Loucy (cell line): ENCODE data around the gene TMEM181.

ENCODE experiments used
- H2AFZ ChIP-seq: fragments of 200-600 bp; sonication (generic); 2 replicates; pipeline ENCODE4 v1.6.0; 2016; ENCODE audit warnings: antibody characterized with exemption, mild to moderate bottlenecking, low read length, moderate library complexity
- H3F3A ChIP-seq: fragments of 200-600 bp; 2 replicates; pipeline ENCODE4 v1.6.0; 2016; ENCODE audit warnings: antibody characterized with exemption, low read depth, mild to moderate bottlenecking
- H3K27me3 ChIP-seq: fragments of 200-600 bp; sonication (generic); 2 replicates; pipeline ENCODE4 v1.6.1; 2014; ENCODE audit warnings: low read length, mild to moderate bottlenecking; ENCODE audit not compliant: insufficient read depth, poor library complexity, severe bottlenecking
- H3K36me3 ChIP-seq: fragments of 200-600 bp; sonication (generic); 2 replicates; pipeline ENCODE4 v1.6.1; 2016; ENCODE audit warnings: low read length; ENCODE audit not compliant: insufficient read depth
- H3K4me1 ChIP-seq: fragments of 200-600 bp; sonication (generic); 2 replicates; pipeline ENCODE4 v1.5.1; 2014; ENCODE audit warnings: low read length, mild to moderate bottlenecking; ENCODE audit not compliant: insufficient read depth, poor library complexity, severe bottlenecking
- H3K4me2 ChIP-seq: fragments of 200-600 bp; sonication (generic); 2 replicates; pipeline ENCODE4 v1.6.0; 2014; ENCODE audit warnings: antibody characterized with exemption, low read length, low read depth, mild to moderate bottlenecking; ENCODE audit not compliant: poor library complexity, severe bottlenecking
- H3K4me3 ChIP-seq: fragments of 200-600 bp; sonication (generic); 2 replicates; pipeline ENCODE4 v1.5.1; 2014; ENCODE audit warnings: low read length, mild to moderate bottlenecking, mixed read lengths; ENCODE audit not compliant: poor library complexity, severe bottlenecking
- H3K79me2 ChIP-seq: fragments of 200-600 bp; sonication (generic); 2 replicates; pipeline ENCODE4 v1.6.1; 2014; ENCODE audit warnings: low read length; ENCODE audit not compliant: insufficient read depth
- H3K9ac ChIP-seq: fragments of 200-600 bp; sonication (generic); 2 replicates; pipeline ENCODE4 v1.6.0; 2014; ENCODE audit warnings: mild to moderate bottlenecking, low read depth, low read length, moderate library complexity; ENCODE audit not compliant: poor library complexity, severe bottlenecking
- H3K9me2 ChIP-seq: fragments of 200-600 bp; sonication (generic); replicated peaks from 2 replicates; pipeline ENCODE4 v1.6.1; 2016; ENCODE audit warnings: low read depth, low read length, mixed read lengths
- H3K9me3 ChIP-seq: fragments of 200-600 bp; sonication (generic); 2 replicates; pipeline ENCODE4 v1.6.1; 2014; ENCODE audit warnings: mild to moderate bottlenecking, antibody characterized with exemption, low read length, low read depth; ENCODE audit not compliant: insufficient read depth
- H4K20me1 ChIP-seq: fragments of 200-600 bp; sonication (generic); 2 replicates; pipeline ENCODE4 v1.6.0; 2014; ENCODE audit warnings: antibody characterized with exemption, low read length, mild to moderate bottlenecking; ENCODE audit not compliant: insufficient read depth, poor library complexity, severe bottlenecking
- CTCF ChIP-seq: fragments of 200-600 bp; sonication (generic); conservative IDR thresholded peaks from 2 replicates; pipeline ENCODE4 v1.5.1; 2014; ENCODE audit warnings: mild to moderate bottlenecking, antibody characterized with exemption, low read length
- EZH2phosphoT487 ChIP-seq: fragments of 200-600 bp; IDR thresholded peaks from 2 replicates; pipeline ENCODE4 v1.6.1; 2018; ENCODE audit warnings: antibody characterized with exemption, mild to moderate bottlenecking, moderate library complexity, borderline replicate concordance

TMEM181 gene

DNA sequence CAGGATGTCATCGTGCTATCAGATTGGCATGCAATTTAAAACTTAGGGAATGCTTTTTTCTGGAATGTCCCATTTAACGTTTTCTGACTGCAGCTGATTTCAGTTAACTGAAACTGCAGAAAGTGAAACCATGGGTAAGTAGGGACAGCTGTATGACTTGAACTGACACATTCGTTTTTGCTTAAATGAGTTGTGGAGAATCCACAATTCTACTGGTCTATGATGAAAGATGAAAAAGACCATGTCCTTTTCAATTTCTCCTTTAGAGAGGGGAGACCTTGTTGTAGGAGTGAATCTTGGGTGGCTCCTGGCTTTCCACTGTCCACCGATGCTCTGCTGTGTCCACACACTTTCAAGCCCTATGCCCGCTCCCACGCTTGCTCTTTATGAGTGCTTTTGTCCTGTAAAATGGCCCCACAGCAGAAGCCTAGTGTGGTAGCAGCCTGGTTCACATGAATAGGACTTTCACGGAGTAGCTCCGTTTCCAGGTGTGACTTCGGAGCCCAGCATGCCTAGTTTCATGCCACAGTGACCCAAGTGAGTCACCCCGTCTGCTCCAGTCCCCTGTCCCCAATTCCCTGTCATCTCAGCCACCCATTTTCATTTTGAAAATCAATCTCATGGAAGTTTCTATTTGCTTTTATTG is 62.8 kb downstream of the TMEM181 start:
- Histone ChIP-seq H3K27me3 (no peaks in the 10 kb centered on the region), H3K9me2 (no peaks in the 10 kb centered on the region), H4K20me1 (no peaks in the 10 kb centered on the region), H3K9ac (no peak overlapping the region), H3K4me3 (no peak overlapping the region), H3K36me3 (peaks cover 50% of the 10 kb centered on the region; the same call in 1 of the 2 replicates), H2AFZ (no peak overlapping the region), H3K9me3 (no peaks in the 10 kb centered on the region), H3K79me2 (no peaks in the 10 kb centered on the region), H3K4me1 (no peaks in the 10 kb centered on the region), H3F3A (no peaks in the 10 kb centered on the region), H3K4me2 (no peak overlapping the region)
- TF ChIP-seq CTCF (no peak), EZH2phosphoT487 (no peak)

DNA sequence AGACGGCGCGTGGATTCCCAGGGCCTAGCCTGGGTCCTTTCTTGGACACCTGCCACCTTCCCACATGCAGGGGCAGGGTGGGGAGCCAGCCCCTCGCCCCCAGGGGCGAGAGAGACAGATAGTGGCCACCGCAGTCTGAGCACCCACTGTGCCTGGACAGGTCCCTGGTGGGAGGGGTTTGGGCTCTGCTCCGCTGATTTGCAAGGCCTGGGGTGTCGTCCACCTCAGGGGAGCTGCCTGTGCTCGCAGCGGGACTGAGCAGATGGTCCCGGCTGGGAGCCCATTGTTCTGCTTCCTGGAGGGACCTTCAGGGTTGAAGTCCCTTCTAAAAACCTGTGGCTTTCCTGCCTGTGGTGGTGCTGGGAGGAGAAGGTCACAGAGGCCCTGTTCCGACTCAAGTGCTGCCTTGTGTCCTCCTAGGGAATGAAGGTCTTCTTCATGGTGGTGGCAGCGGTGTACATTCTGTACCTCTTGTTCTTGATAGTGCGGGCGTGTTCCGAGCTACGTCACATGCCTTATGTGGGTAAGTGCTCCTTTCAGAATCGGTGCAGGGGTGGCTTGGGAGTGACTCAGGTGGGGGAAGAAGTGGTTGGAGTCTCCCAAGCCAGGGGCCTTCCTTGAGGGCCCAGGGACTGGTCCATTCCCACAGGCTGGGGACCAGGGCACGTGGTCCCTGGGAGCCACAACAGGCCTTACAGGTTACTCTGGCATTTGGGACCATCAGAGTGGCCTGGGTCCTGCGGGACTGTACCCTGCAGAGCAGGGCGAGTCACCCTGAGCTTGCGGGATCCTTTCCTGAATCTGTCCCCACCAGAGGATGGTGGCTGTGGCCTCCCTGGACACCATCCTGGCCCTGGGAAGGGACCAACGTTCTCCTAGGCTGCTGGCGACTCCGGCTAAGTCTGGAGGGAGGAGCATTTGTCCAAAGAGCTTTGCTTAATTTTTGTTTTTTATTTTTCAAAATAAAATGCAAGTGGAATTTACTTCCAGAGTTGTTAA is 65.1 kb downstream of the TMEM181 start:
- Histone ChIP-seq H3K4me2 (no peak overlapping the region), H3K79me2 (no peaks in the 10 kb centered on the region), H3F3A (no peaks in the 10 kb centered on the region)

DNA sequence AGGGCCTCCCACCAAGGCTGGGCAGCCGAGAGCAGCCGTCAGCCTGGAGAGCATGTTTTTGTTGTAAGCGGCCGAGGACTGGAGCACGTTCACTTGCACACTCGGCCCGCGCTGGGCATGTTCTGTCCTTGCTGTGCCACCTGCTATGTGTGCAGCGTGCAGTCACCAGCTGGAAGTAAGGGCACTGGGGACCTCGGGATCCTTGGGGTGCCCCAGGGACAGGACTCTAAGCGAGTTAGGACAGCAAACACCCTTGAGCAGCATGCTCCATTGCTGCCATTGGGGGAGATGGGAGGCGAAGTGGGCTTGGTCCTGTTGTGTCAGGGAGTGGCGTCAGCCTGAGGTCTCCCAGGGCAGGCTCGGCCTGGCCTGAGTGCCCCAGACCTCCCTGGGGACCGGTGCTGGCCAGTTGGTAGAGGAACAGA is 66.0 kb downstream of the TMEM181 start:
- no peak overlapping the region for H3K9ac ChIP-seq
- no peak overlapping the region for H3K4me3 ChIP-seq
- no peaks in the 10 kb centered on the region for H3F3A ChIP-seq
- peaks cover 13% of the 10 kb centered on the region for H4K20me1 ChIP-seq
- no peaks in the 10 kb centered on the region for H3K27me3 ChIP-seq
- no peaks in the 10 kb centered on the region for H3K79me2 ChIP-seq
- TF ChIP-seq EZH2phosphoT487, result no peak
- no peak for TF ChIP-seq CTCF
- no peaks in the 10 kb centered on the region for H3K9me3 ChIP-seq
- H3K4me2 ChIP-seq, result no peak overlapping the region
- no peak overlapping the region for H2AFZ ChIP-seq
- H3K4me1 ChIP-seq, result no peaks in the 10 kb centered on the region
- peaks cover 56% of the 10 kb centered on the region; the same call in 1 of the 2 replicates for H3K36me3 ChIP-seq
- H3K9me2 ChIP-seq, result no peaks in the 10 kb centered on the region

More for the DNA sequence above, 65.1 kb downstream of the TMEM181 start:
- H3K27me3 ChIP-seq, result no peaks in the 10 kb centered on the region
- no peak overlapping the region for H3K4me3 ChIP-seq
- TF ChIP-seq EZH2phosphoT487 (no peak), CTCF (no peak)
- H3K36me3 ChIP-seq, result peaks cover 63% of the 10 kb centered on the region; the same call in 1 of the 2 replicates
- H2AFZ ChIP-seq, result no peak overlapping the region
- no peak overlapping the region for H3K9ac ChIP-seq
- peaks cover 13% of the 10 kb centered on the region for H4K20me1 ChIP-seq
- no peaks in the 10 kb centered on the region for H3K4me1 ChIP-seq
- no peaks in the 10 kb centered on the region for H3K9me2 ChIP-seq
- no peaks in the 10 kb centered on the region for H3K9me3 ChIP-seq
